Measurements from ENCODE around the gene PTPRK.

DNA sequence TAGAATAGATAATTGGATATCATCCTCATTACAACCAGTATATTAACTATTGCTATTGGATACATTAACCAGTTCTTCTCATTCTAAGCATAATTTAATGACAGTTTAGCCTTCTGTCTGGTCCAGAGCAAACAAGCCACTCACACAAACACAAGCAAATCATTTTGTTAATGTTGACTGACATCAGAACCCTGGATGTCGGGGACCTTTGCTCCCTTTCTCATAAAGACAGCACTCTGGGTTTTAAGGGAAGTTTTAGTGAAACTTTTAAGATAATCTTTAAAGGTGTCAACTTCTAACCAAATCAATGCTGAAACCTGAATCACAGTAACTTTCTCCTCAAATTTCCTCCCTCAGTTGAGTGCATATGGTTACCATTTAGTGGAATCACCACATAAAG is 113.9 kb downstream of the PTPRK start:
- TF ChIP-seq, protein P1, sequence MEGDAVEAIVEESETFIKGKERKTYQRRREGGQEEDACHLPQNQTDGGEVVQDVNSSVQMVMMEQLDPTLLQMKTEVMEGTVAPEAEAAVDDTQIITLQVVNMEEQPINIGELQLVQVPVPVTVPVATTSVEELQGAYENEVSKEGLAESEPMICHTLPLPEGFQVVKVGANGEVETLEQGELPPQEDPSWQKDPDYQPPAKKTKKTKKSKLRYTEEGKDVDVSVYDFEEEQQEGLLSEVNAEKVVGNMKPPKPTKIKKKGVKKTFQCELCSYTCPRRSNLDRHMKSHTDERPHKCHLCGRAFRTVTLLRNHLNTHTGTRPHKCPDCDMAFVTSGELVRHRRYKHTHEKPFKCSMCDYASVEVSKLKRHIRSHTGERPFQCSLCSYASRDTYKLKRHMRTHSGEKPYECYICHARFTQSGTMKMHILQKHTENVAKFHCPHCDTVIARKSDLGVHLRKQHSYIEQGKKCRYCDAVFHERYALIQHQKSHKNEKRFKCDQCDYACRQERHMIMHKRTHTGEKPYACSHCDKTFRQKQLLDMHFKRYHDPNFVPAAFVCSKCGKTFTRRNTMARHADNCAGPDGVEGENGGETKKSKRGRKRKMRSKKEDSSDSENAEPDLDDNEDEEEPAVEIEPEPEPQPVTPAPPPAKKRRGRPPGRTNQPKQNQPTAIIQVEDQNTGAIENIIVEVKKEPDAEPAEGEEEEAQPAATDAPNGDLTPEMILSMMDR (conservative IDR thresholded peaks at IDR 0.05), result no peak
- no peak for TF ChIP-seq ZFX (IDR thresholded peaks at IDR 0.05)
